AG09319 (cell line): ENCODE measurements around the gene KCNN4.

ENCODE experiments used
- DNase-seq: peaks from one replicate; pipeline ENCODE4 v3.0.0-alpha.2; 2010; ENCODE audit warnings: low read depth; ENCODE audit errors: extremely low read depth
- TF ChIP-seq, protein P1 (sequence below): IDR thresholded peaks from 2 replicates; pipeline ENCODE4 v1.5.1; 2011; ENCODE audit warnings: low read depth, mild to moderate bottlenecking, inconsistent platforms, low read length, moderate library complexity

KCNN4 gene

GRCh38 chr19:43783636-43784035 is 2.9 kb upstream of the KCNN4 start:
- no peak for DNase-seq
- TF ChIP-seq, protein P1, sequence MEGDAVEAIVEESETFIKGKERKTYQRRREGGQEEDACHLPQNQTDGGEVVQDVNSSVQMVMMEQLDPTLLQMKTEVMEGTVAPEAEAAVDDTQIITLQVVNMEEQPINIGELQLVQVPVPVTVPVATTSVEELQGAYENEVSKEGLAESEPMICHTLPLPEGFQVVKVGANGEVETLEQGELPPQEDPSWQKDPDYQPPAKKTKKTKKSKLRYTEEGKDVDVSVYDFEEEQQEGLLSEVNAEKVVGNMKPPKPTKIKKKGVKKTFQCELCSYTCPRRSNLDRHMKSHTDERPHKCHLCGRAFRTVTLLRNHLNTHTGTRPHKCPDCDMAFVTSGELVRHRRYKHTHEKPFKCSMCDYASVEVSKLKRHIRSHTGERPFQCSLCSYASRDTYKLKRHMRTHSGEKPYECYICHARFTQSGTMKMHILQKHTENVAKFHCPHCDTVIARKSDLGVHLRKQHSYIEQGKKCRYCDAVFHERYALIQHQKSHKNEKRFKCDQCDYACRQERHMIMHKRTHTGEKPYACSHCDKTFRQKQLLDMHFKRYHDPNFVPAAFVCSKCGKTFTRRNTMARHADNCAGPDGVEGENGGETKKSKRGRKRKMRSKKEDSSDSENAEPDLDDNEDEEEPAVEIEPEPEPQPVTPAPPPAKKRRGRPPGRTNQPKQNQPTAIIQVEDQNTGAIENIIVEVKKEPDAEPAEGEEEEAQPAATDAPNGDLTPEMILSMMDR: no peak

GRCh38 chr19:43782689-43783231 is 2.0 kb upstream of the KCNN4 start:
- no peak for DNase-seq
- TF ChIP-seq, protein P1: no peak

DNA sequence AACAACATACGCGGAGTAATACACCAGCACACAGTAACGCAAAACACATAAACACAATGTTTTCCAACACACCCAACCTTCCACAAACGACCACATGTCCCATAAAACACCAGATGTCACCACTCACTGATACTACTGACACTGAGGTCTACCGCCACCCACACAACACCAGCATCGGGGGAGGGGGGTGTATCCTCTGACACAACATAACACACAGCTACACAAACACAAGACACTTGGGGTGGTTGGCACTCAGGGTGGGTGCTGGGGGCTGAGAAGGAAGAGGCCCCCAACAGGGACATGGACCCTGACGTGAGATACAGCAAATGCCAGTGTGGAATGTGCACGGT is 1.5 kb upstream of the KCNN4 start:
- TF ChIP-seq, protein P1: no peak
- DNase-seq: no peak

- TF ChIP-seq, protein P1: no peak
- no peak for DNase-seq
Observed at GRCh38 chr19:43781630-43782310, 997 bp upstream of the KCNN4 start.

GRCh38 chr19:43779820-43780219 is 953 bp downstream of the KCNN4 start:
- TF ChIP-seq, protein P1: no peak
- no peak for DNase-seq

DNA sequence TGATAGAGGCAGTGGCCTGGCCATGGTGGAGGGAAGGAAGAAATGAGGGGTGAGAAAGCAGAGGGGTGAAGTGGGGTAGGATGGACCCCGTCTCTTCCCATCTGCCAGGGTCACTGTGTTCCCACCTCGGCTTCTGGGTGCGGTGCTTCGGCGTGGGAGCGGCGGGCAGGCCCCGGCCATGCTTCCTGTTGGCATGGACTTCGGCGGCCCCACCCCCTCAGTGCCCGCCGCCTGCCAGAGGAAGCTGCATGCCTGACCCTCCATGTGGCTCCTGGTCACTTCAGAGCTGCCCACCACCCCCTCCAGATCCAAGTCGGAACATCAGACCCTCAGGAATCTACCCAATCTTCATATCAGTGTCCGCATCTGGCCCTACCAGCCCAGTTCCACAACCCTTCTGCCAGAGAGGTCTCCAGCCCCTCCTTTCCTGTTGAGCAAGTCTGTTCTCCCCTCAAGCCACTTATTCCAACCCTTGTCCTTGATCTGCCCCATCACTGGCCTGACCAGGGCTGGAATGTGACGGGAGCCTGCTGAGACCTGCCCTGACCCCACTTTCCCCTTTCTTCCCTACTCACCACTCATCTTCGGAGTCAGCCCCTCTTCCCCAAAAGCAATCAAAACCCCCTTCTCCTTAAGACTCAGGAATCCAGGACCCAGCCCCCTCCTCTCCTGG is 1.5 kb downstream of the KCNN4 start:
- TF ChIP-seq, protein P1: no peak
- DNase-seq: no peak

DNA sequence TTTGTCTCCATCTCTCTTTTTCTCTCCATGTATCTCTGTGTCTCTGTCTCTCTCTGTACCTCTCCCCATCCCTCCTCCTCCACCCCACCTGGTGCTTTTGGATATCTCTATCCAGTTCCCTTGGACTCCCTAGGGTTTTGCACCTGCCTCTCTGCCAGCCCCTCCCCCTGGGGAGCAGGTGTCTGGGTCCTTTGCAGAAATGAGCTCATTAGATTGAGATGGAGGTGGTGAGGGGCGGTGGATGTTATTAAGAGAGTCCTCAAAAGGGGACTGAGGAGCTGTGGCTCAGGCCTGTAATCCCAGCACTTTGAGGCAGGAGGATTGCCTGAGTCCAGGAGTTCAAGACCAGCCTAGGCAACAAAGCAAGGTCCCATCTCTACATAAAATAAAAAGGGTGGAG is 2.1 kb downstream of the KCNN4 start:
- no peak for DNase-seq
- TF ChIP-seq, protein P1: no peak
